ENCODE results near the gene KMT2E. TPM values are rescaled to one million over a fixed set of nuclear protein-coding genes. Genes with fewer than 3 reads are reported as not detected.

KMT2E gene
- total and polyA plus RNA-seq, 3 donors from 2014 or later, result 21.1 to 133 (median 96.6) TPM

GRCh38 chr7:105006367-105007136 lies 7.5 kb upstream of the KMT2E start:
- TF ChIP-seq CTCF (IDR thresholded peaks at IDR 0.05), result no peak
- TF ChIP-seq POLR2A (IDR thresholded peaks at IDR 0.05), result no peak
- Histone ChIP-seq H3K36me3 (ENCODE audit: low read depth, missing control alignments) (no peaks in the 10 kb centered on the region), H3K27me3 (no peaks in the 10 kb centered on the region), H3K4me3 (no peak overlapping the region), H3K4me1 (peaks cover 59% of the 10 kb centered on the region), H3K27ac (no peak overlapping the region), H3K9me3 (no peaks in the 10 kb centered on the region)
- DNase-seq, result no peak
- intact Hi-C loops (cut with DNase I; ENCODE audit: low total_unique reads), result no loop called here
- 40 to 58% methylated on average over 5 of the region's 5 CpGs for WGBS, 2 donors

- peak overlapping the region in 1 of 2 donors; percentile 26 for H3K27ac ChIP-seq
- 81 to 84% methylated on average over 5 of the region's 5 CpGs for WGBS, 2 donors
- H3K4me1 ChIP-seq, result peaks cover 52% of the 10 kb centered on the region
Observed at GRCh38 chr7:105007298-105007697, 6.7 kb upstream of the KMT2E start.

GRCh38 chr7:105009667-105010503 lies 4.1 kb upstream of the KMT2E start:
- Histone ChIP-seq H3K36me3 (ENCODE audit: low read depth, missing control alignments) (no peaks in the 10 kb centered on the region), H3K9me3 (no peaks in the 10 kb centered on the region), H3K27ac (peak overlapping the region; percentile 99 to 100), H3K4me1 (peaks cover 33% of the 10 kb centered on the region), H3K27me3 (no peaks in the 10 kb centered on the region), H3K4me3 (peak overlapping the region; percentile 92 to 97)
- no peak for DNase-seq
- intact Hi-C loops (cut with DNase I; ENCODE audit: low total_unique reads), result no loop called here
- TF ChIP-seq CTCF (IDR thresholded peaks at IDR 0.05) (no peak), POLR2A (IDR thresholded peaks at IDR 0.05) (no peak)
- WGBS, 2 donors, result 20 to 21% methylated on average over 9 of the region's 9 CpGs

More at GRCh38 chr7:105007298-105007697, 6.7 kb upstream of the KMT2E start:
- intact Hi-C loops (cut with DNase I; ENCODE audit: low total_unique reads), result no loop called here
- Histone ChIP-seq H3K4me3 (no peak overlapping the region), H3K9me3 (no peaks in the 10 kb centered on the region), H3K27me3 (no peaks in the 10 kb centered on the region), H3K36me3 (ENCODE audit: low read depth, missing control alignments) (no peaks in the 10 kb centered on the region)
- no peak for DNase-seq
- TF ChIP-seq CTCF (IDR thresholded peaks at IDR 0.05), result no peak
- TF ChIP-seq POLR2A (IDR thresholded peaks at IDR 0.05), result no peak

GRCh38 chr7:105010504-105011130 lies 3.4 kb upstream of the KMT2E start:
- H3K36me3 ChIP-seq (ENCODE audit: low read depth, missing control alignments), result no peaks in the 10 kb centered on the region
- DNase-seq, result no peak
- intact Hi-C loops (cut with DNase I; ENCODE audit: low total_unique reads), result no loop called here
- peak overlapping the region; percentile 99 to 100 for H3K27ac ChIP-seq
- H3K9me3 ChIP-seq, result no peaks in the 10 kb centered on the region
- H3K4me3 ChIP-seq, result peak overlapping the region; percentile 92 to 97
- 0% methylated on average over 5 of the region's 5 CpGs for WGBS, 2 donors
- TF ChIP-seq POLR2A (IDR thresholded peaks at IDR 0.05) (no peak), CTCF (IDR thresholded peaks at IDR 0.05) (no peak)
- H3K4me1 ChIP-seq, result peaks cover 33% of the 10 kb centered on the region
- no peaks in the 10 kb centered on the region for H3K27me3 ChIP-seq

Data from testis (tissue), 3 donors.